Adipocyte (in vitro differentiated cells): ENCODE measurements around the gene B4GALNT3.

ENCODE experiments used
- DNase-seq: peaks from one replicate; pipeline ENCODE4 v3.0.0-alpha.2; 2015; ENCODE audit warnings: low read depth
- H3K27me3 ChIP-seq: replicated peaks from 2 replicates; pipeline ENCODE4 v1.7.0; 2013; ENCODE audit warnings: mild to moderate bottlenecking, low read length, moderate library complexity; ENCODE audit not compliant: control insufficient read depth, insufficient read depth
- H3K36me3 ChIP-seq: 2 replicates; pipeline ENCODE4 v1.7.0; 2013; ENCODE audit warnings: low read length, mild to moderate bottlenecking, moderate library complexity; ENCODE audit not compliant: control insufficient read depth, insufficient read depth, severe bottlenecking
- H3K4me1 ChIP-seq: 2 replicates; pipeline ENCODE4 v1.7.0; 2013; ENCODE audit warnings: mild to moderate bottlenecking, low read length, moderate library complexity; ENCODE audit not compliant: control insufficient read depth, insufficient read depth
- H3K4me3 ChIP-seq: 2 replicates; pipeline ENCODE4 v1.7.0; 2013; ENCODE audit warnings: mild to moderate bottlenecking, low read length, moderate library complexity
- H3K9ac ChIP-seq: 2 replicates; pipeline ENCODE4 v1.7.0; 2013; ENCODE audit warnings: mild to moderate bottlenecking, low read length, moderate library complexity
- H3K9me3 ChIP-seq: 2 replicates; pipeline ENCODE4 v1.7.0; 2013; ENCODE audit warnings: mild to moderate bottlenecking, low read length, moderate library complexity; ENCODE audit not compliant: control insufficient read depth

Gene B4GALNT3

GRCh38 chr12:590206-590750 is 130.5 kb downstream of the B4GALNT3 start:
- Histone ChIP-seq H3K4me1 (no peaks in the 10 kb centered on the region), H3K9ac (no peak overlapping the region), H3K36me3 (no peaks in the 10 kb centered on the region), H3K9me3 (peaks cover 4% of the 10 kb centered on the region), H3K27me3 (peaks cover 6% of the 10 kb centered on the region), H3K4me3 (no peak overlapping the region)
- DNase-seq = no peak

DNA sequence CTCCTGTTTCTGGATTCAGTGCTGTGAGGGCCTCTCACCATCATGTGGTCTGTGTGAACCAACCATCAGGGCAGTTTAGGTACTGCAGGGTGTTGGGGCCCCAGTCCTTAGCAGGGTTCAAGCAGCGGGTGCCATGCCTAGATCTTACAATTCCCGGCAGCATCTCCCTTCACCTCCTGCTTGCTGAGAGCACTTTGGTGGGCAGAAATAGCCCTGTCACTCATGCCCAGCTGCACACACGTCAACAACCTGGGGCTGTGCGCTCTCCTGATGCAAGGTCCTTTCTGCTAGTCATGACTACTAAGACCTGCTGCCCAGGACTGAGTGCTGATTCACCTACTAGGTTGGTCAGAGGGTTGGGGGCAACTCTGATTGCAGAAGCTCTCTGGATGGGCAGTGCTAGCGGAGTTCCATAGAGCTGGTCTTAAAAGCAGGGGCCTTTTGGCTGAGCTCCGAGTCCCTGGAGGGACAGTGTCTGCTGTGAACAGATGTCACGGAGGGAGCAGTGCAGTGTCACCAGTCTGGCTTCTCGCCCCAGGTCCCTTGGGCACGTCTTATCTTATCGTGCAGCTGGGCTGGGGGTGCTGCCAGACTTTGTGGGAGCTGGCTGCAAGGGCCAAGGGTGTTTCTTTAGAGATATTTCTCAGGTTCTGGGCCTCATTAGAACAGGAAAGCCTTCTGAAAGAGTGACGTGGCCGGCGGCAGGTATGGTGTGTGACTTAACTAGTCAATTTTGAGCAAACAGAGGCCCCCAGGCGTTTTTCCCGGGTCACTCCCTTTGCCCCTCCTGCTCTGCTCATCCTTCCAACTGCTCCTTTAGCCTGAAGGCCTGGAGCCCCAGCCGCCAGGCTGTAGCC is 131.7 kb downstream of the B4GALNT3 start:
- H3K4me1 ChIP-seq = no peaks in the 10 kb centered on the region
- no peak overlapping the region for H3K4me3 ChIP-seq
- DNase-seq = no peak
- no peaks in the 10 kb centered on the region for H3K27me3 ChIP-seq
- H3K36me3 ChIP-seq = no peaks in the 10 kb centered on the region
- no peak overlapping the region for H3K9ac ChIP-seq
- H3K9me3 ChIP-seq = peaks cover 4% of the 10 kb centered on the region

- no peak overlapping the region for H3K9ac ChIP-seq
- DNase-seq = no peak
These were observed 132.3 kb downstream of the B4GALNT3 start for GRCh38 chr12:592024-592505.

GRCh38 chr12:593396-594270 is 133.9 kb downstream of the B4GALNT3 start:
- no peak for DNase-seq
- H3K4me1 ChIP-seq = no peaks in the 10 kb centered on the region
- no peaks in the 10 kb centered on the region for H3K27me3 ChIP-seq
- peaks cover under 1% of the 10 kb centered on the region for H3K9me3 ChIP-seq
- no peak overlapping the region for H3K4me3 ChIP-seq
- no peak overlapping the region for H3K9ac ChIP-seq
- H3K36me3 ChIP-seq = no peaks in the 10 kb centered on the region

More at GRCh38 chr12:592024-592505, 132.3 kb downstream of the B4GALNT3 start:
- H3K4me1 ChIP-seq = no peaks in the 10 kb centered on the region
- no peak overlapping the region for H3K4me3 ChIP-seq
- H3K27me3 ChIP-seq = no peaks in the 10 kb centered on the region
- no peaks in the 10 kb centered on the region for H3K36me3 ChIP-seq
- peaks cover 4% of the 10 kb centered on the region for H3K9me3 ChIP-seq

- no peaks in the 10 kb centered on the region for H3K9me3 ChIP-seq
- H3K27me3 ChIP-seq = no peaks in the 10 kb centered on the region
- H3K4me1 ChIP-seq = no peaks in the 10 kb centered on the region
- DNase-seq = no peak
- H3K9ac ChIP-seq = no peak overlapping the region
- H3K4me3 ChIP-seq = no peak overlapping the region
- H3K36me3 ChIP-seq = no peaks in the 10 kb centered on the region
These were observed 138.3 kb downstream of the B4GALNT3 start for GRCh38 chr12:597926-598568.

DNA sequence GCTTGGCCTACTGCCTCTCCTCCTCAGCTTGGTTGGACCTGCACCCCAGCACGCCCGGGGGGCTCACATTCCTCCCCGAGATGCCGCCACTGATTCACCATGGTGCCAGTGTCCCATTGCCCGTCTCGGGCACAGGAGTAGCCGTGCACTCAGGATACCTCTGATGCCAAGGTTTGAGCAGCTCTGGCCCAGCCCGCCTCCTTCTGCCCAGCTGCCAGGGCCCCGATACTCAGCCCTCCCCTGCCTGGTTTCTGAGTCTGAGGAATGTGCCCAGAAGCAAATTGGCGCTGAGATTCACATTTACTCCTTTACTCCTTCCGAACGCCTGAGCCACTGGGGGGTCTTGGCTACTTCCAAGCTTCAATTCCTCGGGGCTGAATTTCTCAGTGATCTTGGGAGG is 140.0 kb downstream of the B4GALNT3 start:
- no peaks in the 10 kb centered on the region for H3K27me3 ChIP-seq
- no peaks in the 10 kb centered on the region for H3K9me3 ChIP-seq
- H3K36me3 ChIP-seq = no peaks in the 10 kb centered on the region
- no peak for DNase-seq
- H3K4me3 ChIP-seq = no peak overlapping the region
- H3K4me1 ChIP-seq = no peaks in the 10 kb centered on the region
- no peak overlapping the region for H3K9ac ChIP-seq

- no peak for DNase-seq
- H3K4me1 ChIP-seq = no peaks in the 10 kb centered on the region
These were observed 142.4 kb downstream of the B4GALNT3 start for GRCh38 chr12:601976-602699.

GRCh38 chr12:602700-603068 is 142.9 kb downstream of the B4GALNT3 start:
- DNase-seq = no peak
- Histone ChIP-seq H3K4me3 (no peak overlapping the region), H3K4me1 (peaks cover 4% of the 10 kb centered on the region), H3K9ac (no peak overlapping the region), H3K9me3 (no peaks in the 10 kb centered on the region), H3K27me3 (no peaks in the 10 kb centered on the region), H3K36me3 (no peaks in the 10 kb centered on the region)

More at GRCh38 chr12:601976-602699, 142.4 kb downstream of the B4GALNT3 start:
- no peaks in the 10 kb centered on the region for H3K36me3 ChIP-seq
- no peak overlapping the region for H3K4me3 ChIP-seq
- H3K9me3 ChIP-seq = no peaks in the 10 kb centered on the region
- no peak overlapping the region for H3K9ac ChIP-seq
- no peaks in the 10 kb centered on the region for H3K27me3 ChIP-seq

- Histone ChIP-seq H3K4me3 (no peak overlapping the region), H3K27me3 (no peaks in the 10 kb centered on the region), H3K4me1 (peaks cover 16% of the 10 kb centered on the region), H3K9me3 (no peaks in the 10 kb centered on the region), H3K9ac (no peak overlapping the region), H3K36me3 (no peaks in the 10 kb centered on the region)
- DNase-seq = no peak
These were observed 145.2 kb downstream of the B4GALNT3 start for GRCh38 chr12:604956-605355.

DNA sequence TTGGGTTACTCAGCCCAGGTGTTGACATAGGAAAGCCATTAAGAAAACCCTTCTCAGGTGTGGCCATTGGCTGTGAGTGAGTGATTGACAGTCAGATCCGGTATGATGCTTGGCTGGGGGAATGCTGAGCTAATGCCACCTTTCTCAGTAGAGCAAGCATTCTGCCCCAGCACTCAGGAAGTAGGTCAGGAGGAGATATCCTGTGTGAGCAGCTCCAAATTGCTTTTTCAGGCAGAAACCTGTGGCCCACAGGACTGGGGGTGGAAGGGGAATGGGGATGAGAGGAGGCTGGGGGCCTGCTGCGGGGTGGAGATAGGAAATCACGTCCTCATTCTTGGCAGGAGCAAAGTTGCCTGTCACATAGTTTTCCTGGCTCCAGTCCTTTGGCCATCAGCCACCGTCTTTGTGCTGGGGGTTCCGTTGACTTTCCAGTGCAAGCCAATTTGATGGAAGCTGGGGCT is 147.8 kb downstream of the B4GALNT3 start:
- H3K4me3 ChIP-seq = no peak overlapping the region
- H3K4me1 ChIP-seq = peaks cover 22% of the 10 kb centered on the region
- no peak for DNase-seq
- H3K9ac ChIP-seq = no peak overlapping the region
- H3K36me3 ChIP-seq = no peaks in the 10 kb centered on the region
- no peaks in the 10 kb centered on the region for H3K27me3 ChIP-seq
- H3K9me3 ChIP-seq = no peaks in the 10 kb centered on the region
